Epithelial cell of proximal tubule (primary cell): ENCODE results near the gene FOXR1. TPM values are rescaled to one million over a fixed set of nuclear protein-coding genes. Genes with fewer than 3 reads are reported as not detected.
A peak's percentile ranks its signal among the peaks of the same experiment; 100 is the strongest.

Experiments used
- DNase-seq: peaks from one replicate; pipeline ENCODE4 v3.0.0-alpha.2; 2011; ENCODE audit warnings: low read depth
- H3K4me3 ChIP-seq: 2 replicates; pipeline ENCODE4 v1.5.1; 2011; ENCODE audit warnings: low read depth, mild to moderate bottlenecking, low read length
- total RNA-seq: library from RNA; depleted of rRNA; stranded (reverse); fragments of >200 nt; gene quantifications from 2 replicates; pipeline ENCODE4 v1.2.3, GENCODE V29; 2015
- TF ChIP-seq, protein P1 (sequence below): conservative IDR thresholded peaks from 2 replicates; pipeline ENCODE4 v1.5.1; 2012; ENCODE audit warnings: low read depth, mild to moderate bottlenecking, low read length

FOXR1 gene
- total RNA-seq, 1 donor from 2014 or later: not detected

DNA sequence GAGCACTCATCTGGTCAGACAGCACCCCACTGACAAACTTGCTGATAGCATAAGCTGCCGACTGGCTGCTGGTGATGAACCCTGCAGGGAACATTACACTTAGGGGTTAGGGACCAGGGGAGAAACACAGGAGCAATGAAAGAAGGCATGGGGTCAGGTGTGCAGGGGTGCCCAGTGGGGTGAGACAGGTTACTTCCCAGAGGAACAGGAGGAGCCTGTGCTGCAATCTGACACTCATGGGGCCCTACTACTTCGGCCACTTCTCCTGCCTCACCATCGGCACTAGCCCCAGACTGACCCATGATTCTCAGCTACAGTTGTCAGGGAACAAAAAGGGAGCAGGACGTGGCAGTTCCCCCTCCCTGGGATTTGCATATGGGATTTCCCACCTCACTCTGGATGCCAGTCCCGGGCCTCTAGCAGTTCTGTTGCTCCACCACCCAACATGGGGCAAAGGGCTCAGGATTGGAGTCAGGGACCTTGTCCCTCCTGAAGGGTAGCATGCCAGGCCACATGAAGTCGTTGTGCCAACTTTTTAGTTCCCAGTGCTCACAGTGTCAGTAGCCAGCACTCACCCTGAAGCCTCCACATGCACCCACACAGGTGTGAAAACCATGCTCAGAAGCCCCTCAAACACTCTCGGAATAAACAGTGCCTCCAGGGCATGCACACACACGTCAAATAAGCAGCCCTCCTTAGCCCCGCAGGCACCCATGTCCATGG lies 56.9 kb downstream of the FOXR1 start:
- no peak for DNase-seq
- peak overlapping the region; percentile 96 for H3K4me3 ChIP-seq
- TF ChIP-seq, protein P1, sequence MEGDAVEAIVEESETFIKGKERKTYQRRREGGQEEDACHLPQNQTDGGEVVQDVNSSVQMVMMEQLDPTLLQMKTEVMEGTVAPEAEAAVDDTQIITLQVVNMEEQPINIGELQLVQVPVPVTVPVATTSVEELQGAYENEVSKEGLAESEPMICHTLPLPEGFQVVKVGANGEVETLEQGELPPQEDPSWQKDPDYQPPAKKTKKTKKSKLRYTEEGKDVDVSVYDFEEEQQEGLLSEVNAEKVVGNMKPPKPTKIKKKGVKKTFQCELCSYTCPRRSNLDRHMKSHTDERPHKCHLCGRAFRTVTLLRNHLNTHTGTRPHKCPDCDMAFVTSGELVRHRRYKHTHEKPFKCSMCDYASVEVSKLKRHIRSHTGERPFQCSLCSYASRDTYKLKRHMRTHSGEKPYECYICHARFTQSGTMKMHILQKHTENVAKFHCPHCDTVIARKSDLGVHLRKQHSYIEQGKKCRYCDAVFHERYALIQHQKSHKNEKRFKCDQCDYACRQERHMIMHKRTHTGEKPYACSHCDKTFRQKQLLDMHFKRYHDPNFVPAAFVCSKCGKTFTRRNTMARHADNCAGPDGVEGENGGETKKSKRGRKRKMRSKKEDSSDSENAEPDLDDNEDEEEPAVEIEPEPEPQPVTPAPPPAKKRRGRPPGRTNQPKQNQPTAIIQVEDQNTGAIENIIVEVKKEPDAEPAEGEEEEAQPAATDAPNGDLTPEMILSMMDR: no peak

DNA sequence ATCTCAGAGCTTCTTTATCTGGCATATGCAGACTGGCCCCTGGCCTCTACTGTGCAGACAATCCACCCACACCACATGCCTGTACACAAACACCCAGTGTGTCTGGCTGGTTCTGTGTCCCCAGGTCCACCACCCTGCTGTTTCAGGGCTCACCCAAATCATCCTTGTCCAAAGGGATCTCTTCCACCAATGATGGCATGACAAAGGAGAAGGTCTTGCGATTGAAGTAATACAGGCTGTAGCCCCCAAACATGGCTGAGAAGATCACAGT lies 57.4 kb downstream of the FOXR1 start:
- TF ChIP-seq, protein P1: no peak
- no peak for DNase-seq
- peak overlapping the region; percentile 96 for H3K4me3 ChIP-seq

DNA sequence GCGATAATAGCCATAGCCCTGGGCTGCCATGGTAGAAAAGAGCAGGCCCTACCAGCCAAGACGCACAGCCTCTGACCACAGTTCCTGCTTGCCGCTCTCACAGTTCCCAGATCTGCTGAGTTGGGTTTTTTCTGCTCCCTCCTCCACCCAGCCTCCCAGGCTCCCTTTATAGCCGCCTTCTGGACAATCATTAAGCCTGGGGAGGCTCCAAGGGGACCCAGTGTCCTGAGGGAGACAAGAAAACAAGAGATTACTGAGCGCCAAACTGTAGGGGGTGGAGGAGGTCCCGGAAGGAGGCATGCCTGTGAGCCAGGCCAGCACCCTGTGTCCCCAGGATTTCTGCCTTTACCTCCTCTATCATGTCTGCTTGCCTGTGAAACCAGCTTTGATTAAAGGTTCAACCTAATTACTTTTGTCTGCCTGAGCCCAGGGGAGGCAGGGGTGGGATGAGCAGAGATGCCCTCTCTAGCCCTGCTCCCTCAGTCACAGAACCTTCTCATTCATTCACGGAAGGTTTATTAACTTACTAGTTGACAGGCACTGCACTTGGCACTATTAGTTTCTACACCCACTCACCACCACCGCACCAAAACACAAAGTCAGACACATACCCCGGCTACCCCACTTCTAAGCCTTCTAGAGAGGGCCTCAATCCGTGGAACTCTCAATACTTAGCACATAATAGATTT lies 57.9 kb downstream of the FOXR1 start:
- peak overlapping the region; percentile 96 for H3K4me3 ChIP-seq
- DNase-seq: peak; percentile 57

DNA sequence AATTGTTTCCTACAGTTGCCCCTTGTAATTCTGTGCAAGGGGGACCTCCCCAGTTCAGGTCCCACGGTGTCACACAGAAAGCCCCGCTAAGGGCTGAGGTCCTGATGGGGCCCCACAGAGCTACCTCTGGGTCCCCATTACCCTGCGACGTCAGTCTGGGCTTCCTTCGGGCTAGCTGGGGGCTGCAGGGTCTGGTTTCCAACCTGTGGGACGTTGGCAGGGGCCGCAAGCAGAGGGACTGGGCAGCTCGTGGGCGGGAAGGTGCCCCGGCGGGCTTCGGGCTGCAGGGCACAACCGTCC lies 58.4 kb downstream of the FOXR1 start:
- peak overlapping the region; percentile 96 for H3K4me3 ChIP-seq
- TF ChIP-seq, protein P1: no peak
- DNase-seq: no peak

More for the DNA sequence above, 57.9 kb downstream of the FOXR1 start:
- TF ChIP-seq, protein P1: no peak

DNA sequence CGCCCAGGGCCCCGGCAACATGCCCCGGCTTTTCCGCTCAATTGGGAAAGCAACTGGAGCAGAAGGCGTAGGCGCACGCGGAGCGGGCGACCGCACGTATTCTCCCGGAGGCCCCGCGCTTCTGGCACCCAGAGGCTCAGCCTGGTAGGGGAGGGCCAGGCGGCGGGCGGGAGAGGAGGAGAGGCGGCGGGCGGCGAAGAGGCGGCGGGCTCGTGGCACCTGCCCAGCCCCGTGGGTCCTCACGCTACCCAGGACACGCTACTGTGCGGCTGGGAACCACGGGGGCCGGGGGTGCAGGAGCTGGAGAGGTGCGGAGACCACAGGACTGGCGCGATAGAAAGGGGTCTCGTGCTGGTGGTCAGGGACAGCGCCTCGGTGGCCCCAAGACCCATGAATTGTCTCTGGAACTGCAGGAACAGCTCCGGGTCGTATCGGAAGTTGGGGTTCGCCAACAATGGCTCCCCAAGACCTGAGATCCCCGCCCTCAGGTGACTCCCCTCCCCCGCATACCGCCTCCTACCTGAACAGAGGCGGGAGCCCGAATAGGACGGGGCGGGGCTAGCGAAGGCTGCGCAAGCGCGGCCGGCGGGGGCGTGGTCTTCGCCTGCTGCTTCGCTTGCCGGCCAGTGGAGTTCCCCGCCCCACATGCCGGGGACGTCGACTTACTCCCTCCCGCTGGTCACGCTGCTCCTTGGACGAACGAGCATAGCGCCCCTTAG lies 58.9 kb downstream of the FOXR1 start, which contains the start of gene SLC37A4:
SLC37A4 (minus strand) TSS at position 549 of the 719 bp plus-strand sequence.
- peak within 1 kb of the TSS; percentile 96 for H3K4me3 ChIP-seq

More for the DNA sequence above, 58.9 kb downstream of the FOXR1 start, which contains the start of gene SLC37A4:
- DNase-seq: peak; percentile 68
- TF ChIP-seq, protein P1: peak; percentile 88

Other genes starting within 250 kb of the FOXR1 start
- 32.6 and 36.5 TPM in 2 replicates for gene DDX6, start 180.6 kb upstream of the FOXR1 start, total RNA-seq
- not detected in 2 replicates for gene CXCR5, start 87.9 kb upstream of the FOXR1 start, total RNA-seq
- gene BCL9L, start 45.8 kb upstream of the FOXR1 start, total RNA-seq: 20.7 and 25.7 TPM in 2 replicates
- gene UPK2, start 15.5 kb upstream of the FOXR1 start, total RNA-seq: 0.14 TPM in 1 of 2 replicates, not detected in the other
- 13.0 and 14.1 TPM in 2 replicates for gene CENATAC, start 26.4 kb downstream of the FOXR1 start, total RNA-seq
- gene RPS25, start 46.6 kb downstream of the FOXR1 start, total RNA-seq: 1,815 and 2,833 TPM in 2 replicates
- 116 and 155 TPM in 2 replicates for gene TRAPPC4, start 47.0 kb downstream of the FOXR1 start, total RNA-seq
- gene SLC37A4, start 59.1 kb downstream of the FOXR1 start, total RNA-seq: 59.2 and 60.0 TPM in 2 replicates
- 115 and 135 TPM in 2 replicates for gene HYOU1, start 85.4 kb downstream of the FOXR1 start, total RNA-seq
- 13.1 and 19.2 TPM in 2 replicates for gene VPS11, start 96.1 kb downstream of the FOXR1 start, total RNA-seq
- 17.0 and 37.1 TPM in 2 replicates for gene HMBS, start 113.1 kb downstream of the FOXR1 start, total RNA-seq
- gene DPAGT1, start 130.1 kb downstream of the FOXR1 start, total RNA-seq: 24.8 and 32.3 TPM in 2 replicates
- 6.1 and 8.2 TPM in 2 replicates for gene C2CD2L, start 135.6 kb downstream of the FOXR1 start, total RNA-seq
- 11.9 and 13.7 TPM in 2 replicates for gene HINFP, start 149.8 kb downstream of the FOXR1 start, total RNA-seq
- under 0.01 TPM in 1 of 2 replicates, not detected in the other for gene ABCG4, start 177.3 kb downstream of the FOXR1 start, total RNA-seq
- gene NLRX1, start 197.0 kb downstream of the FOXR1 start, total RNA-seq: 13.2 and 14.7 TPM in 2 replicates
- gene NHERF4, start 213.7 kb downstream of the FOXR1 start, total RNA-seq: not detected in 2 replicates
- 11.2 and 17.4 TPM in 2 replicates for gene CBL, start 234.6 kb downstream of the FOXR1 start, total RNA-seq